GM12878 (cell line): ENCODE data around the gene ANK3.

ENCODE experiments used
- CTCF ChIP-seq, 3 experiments: IDR thresholded peaks in 2 of 3; conservative IDR thresholded peaks in 1 of 3; 2 replicates each; pipeline ENCODE4 v1.5.1; 2011; ENCODE audit warnings: low read depth in 3 of 3, low read length in 3 of 3, mild to moderate bottlenecking in 3 of 3, control low read depth in 2 of 3, moderate library complexity in 2 of 3, inconsistent platforms in 1 of 3, mixed read lengths in 1 of 3; ENCODE audit not compliant: control insufficient read depth in 2 of 3, insufficient read depth in 1 of 3; ENCODE audit errors: extremely low read depth in 1 of 3
- POLR2A ChIP-seq: IDR thresholded peaks from 2 replicates; pipeline ENCODE4 v1.6.1; 2011; ENCODE audit warnings: low read depth, mild to moderate bottlenecking, low read length
- USF2 ChIP-seq: IDR thresholded peaks from 2 replicates; pipeline ENCODE4 v1.6.1; 2011; ENCODE audit warnings: low read depth, low read length, improper control_type of control experiment, borderline replicate concordance
- ZZZ3 ChIP-seq: IDR thresholded peaks from 2 replicates; pipeline ENCODE4 v1.6.1; 2011; ENCODE audit warnings: low read depth; ENCODE audit not compliant: control insufficient read depth, insufficient read length

- TF ChIP-seq ZZZ3 (no peak), POLR2A (no peak), CTCF (IDR thresholded peaks at IDR 0.05 in 2 of 3, conservative IDR thresholded peaks at IDR 0.05 in 1 of 3; ENCODE audit: control insufficient read depth in 2 of 3, extremely low read depth in 1 of 3, insufficient read depth in 1 of 3, low read depth in 3 of 3, low read length in 3 of 3) (no peak), USF2 (no peak)
These were observed 320.4 kb downstream of the ANK3 start for GRCh38 chr10:60069311-60069710.
